Fibroblast of lung (primary cell): Measurements from ENCODE around the gene CYP4F11. TPM values are rescaled to one million over a fixed set of nuclear protein-coding genes. Genes with fewer than 3 reads are reported as not detected.

Experiments
- DNase-seq, 2 donors: peaks; one replicate each; pipeline versions ENCODE4 v3.0.0 to v3.0.0-alpha.2; 2010; ENCODE audit warnings: low read depth in 2 of 2
- H2AFZ ChIP-seq: 2 replicates; pipeline ENCODE4 v1.5.1; 2012; ENCODE audit warnings: low read length, control low read depth, inconsistent platforms
- H3K27ac ChIP-seq: 2 replicates; pipeline ENCODE4 v1.5.1; 2011; ENCODE audit warnings: low read length, control low read depth; ENCODE audit not compliant: insufficient read depth
- H3K27me3 ChIP-seq: 2 replicates; pipeline ENCODE4 v1.5.1; 2011; ENCODE audit warnings: mild to moderate bottlenecking, low read length; ENCODE audit not compliant: control insufficient read depth, insufficient read depth
- H3K36me3 ChIP-seq: 2 replicates; pipeline ENCODE4 v1.5.1; 2011; ENCODE audit warnings: low read length; ENCODE audit not compliant: control insufficient read depth, insufficient read depth
- H3K4me1 ChIP-seq: 2 replicates; pipeline ENCODE4 v1.5.1; 2011; ENCODE audit warnings: low read length; ENCODE audit not compliant: control insufficient read depth, insufficient read depth; ENCODE audit errors: extremely low read depth
- H3K4me2 ChIP-seq: 2 replicates; pipeline ENCODE4 v1.5.1; 2011; ENCODE audit warnings: low read length, control low read depth; ENCODE audit not compliant: insufficient read depth; ENCODE audit errors: extremely low read depth
- H3K4me3 ChIP-seq, 4 experiments: fragments of 200-600 bp in 1 of 4; sonication (generic) in 1 of 4; replicated peaks in 1 of 4; 2 replicates each; pipeline ENCODE4 v1.5.1; 2011 to 2016; ENCODE audit warnings: low read length in 4 of 4, low read depth in 3 of 4, mild to moderate bottlenecking in 3 of 4, control low read depth in 2 of 4, inconsistent platforms in 1 of 4, mixed read lengths in 1 of 4; ENCODE audit not compliant: insufficient read depth in 1 of 4; ENCODE audit errors: control extremely low read depth in 1 of 4
- H3K79me2 ChIP-seq: 2 replicates; pipeline ENCODE4 v1.5.1; 2012; ENCODE audit warnings: mild to moderate bottlenecking, low read length, inconsistent platforms; ENCODE audit not compliant: control insufficient read depth, insufficient read depth
- H3K9ac ChIP-seq: 2 replicates; pipeline ENCODE4 v1.5.1; 2011; ENCODE audit warnings: mild to moderate bottlenecking, low read length, control low read depth; ENCODE audit not compliant: insufficient read depth
- H3K9me3 ChIP-seq: 2 replicates; pipeline ENCODE4 v1.5.1; 2012; ENCODE audit warnings: low read depth, low read length; ENCODE audit not compliant: control insufficient read depth, insufficient read depth
- H4K20me1 ChIP-seq: 2 replicates; pipeline ENCODE4 v1.5.1; 2011; ENCODE audit warnings: low read length; ENCODE audit not compliant: control insufficient read depth, insufficient read depth; ENCODE audit errors: extremely low read depth
- CTCF ChIP-seq, 2 donors: IDR thresholded peaks in 1 of 2; conservative IDR thresholded peaks in 1 of 2; 1 replicate in 1 of 2; 2 replicates in 1 of 2; pipeline ENCODE4 v1.5.1; 2011 to 2012; ENCODE audit warnings: low read length in 2 of 2, control low read depth in 1 of 2, inconsistent platforms in 1 of 2, low read depth in 1 of 2, mild to moderate bottlenecking in 1 of 2
- EZH2 ChIP-seq: IDR thresholded peaks from 2 replicates; pipeline ENCODE4 v1.5.1; 2012; ENCODE audit warnings: low read length, control low read depth, mild to moderate bottlenecking; ENCODE audit errors: missing control alignments
- polyA plus RNA-seq, 2 donors: library from polyadenylated mRNA; depleted of rRNA in 1 of 2; stranded (reverse) in 1 of 2; unstranded in 1 of 2; fragments of >200 nt; gene quantifications; 2 replicates each; pipeline ENCODE4 v1.2.1, GENCODE V29; 2011 to 2012; ENCODE audit warnings: missing spikeins in 1 of 2
- total RNA-seq: library from RNA; depleted of rRNA; stranded (reverse); fragments of >200 nt; gene quantifications from 2 replicates; pipeline ENCODE4 v1.2.1, GENCODE V29; 2014

The CYP4F11 gene
- total and polyA plus RNA-seq, 2 donors (not counting 1 experiment from before 2014, with no cell fraction given): not detected

DNA sequence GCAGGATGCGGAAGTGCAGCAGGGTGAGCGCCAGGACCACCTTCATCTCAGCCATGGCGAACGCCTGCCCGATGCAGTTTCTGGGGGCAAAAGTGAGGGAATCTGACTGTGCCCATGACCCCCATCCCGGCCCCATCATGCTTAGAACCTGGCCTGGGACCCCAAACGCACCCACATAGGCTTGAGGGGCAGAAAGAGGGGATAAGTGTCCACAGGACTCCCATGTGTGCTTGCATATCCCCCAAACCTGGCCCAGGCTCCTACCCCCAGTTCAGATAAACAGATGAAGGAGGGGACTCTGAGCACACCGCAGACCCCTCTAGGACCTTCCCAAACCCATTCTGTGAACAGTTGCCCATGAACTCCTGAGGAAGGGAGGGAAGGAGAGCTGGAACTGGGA lies 20.5 kb downstream of the CYP4F11 start:
- Histone ChIP-seq H4K20me1 (no peaks in the 10 kb centered on the region), H3K27me3 (no peaks in the 10 kb centered on the region), H3K4me2 (no peak overlapping the region), H3K4me1 (no peaks in the 10 kb centered on the region), H3K36me3 (no peaks in the 10 kb centered on the region), H3K4me3 (no peak overlapping the region), H2AFZ (no peak overlapping the region), H3K79me2 (no peaks in the 10 kb centered on the region), H3K9ac (no peak overlapping the region), H3K9me3 (no peaks in the 10 kb centered on the region), H3K27ac (no peak overlapping the region)
- TF ChIP-seq CTCF (conservative IDR thresholded peaks at IDR 0.05 in 1 of 2, IDR thresholded peaks at IDR 0.05 in 1 of 2; ENCODE audit: low read depth in 1 of 2, low read length in 2 of 2) (no peak), EZH2 (no peak)
- no peak for DNase-seq

DNA sequence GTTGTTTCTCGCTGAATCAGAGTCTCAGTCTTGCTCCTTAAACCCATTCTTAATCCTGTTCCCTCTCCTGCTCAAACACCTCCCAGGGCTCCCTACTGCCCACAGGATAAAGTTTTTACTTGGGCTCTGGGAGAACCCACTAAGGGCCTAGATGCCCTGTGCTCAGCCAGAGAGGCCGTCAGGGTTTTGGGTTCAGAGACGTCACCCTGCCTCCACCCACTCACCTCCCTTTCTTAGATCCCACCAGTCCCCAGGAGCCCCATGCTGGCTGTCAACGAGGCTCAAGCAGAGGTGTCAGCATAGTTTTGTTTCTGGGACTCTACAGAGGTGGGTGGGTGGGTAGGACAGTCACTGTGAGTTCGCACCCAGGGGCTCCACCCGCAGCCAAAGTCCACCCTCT lies 20.9 kb downstream of the CYP4F11 start:
- Histone ChIP-seq H3K27me3 (no peaks in the 10 kb centered on the region), H2AFZ (no peak overlapping the region), H3K27ac (no peak overlapping the region), H3K79me2 (no peaks in the 10 kb centered on the region), H3K9ac (no peak overlapping the region), H4K20me1 (no peaks in the 10 kb centered on the region), H3K4me1 (no peaks in the 10 kb centered on the region), H3K9me3 (no peaks in the 10 kb centered on the region), H3K4me3 (no peak overlapping the region), H3K36me3 (no peaks in the 10 kb centered on the region), H3K4me2 (no peak overlapping the region)
- DNase-seq: no peak
- TF ChIP-seq EZH2: no peak
- TF ChIP-seq CTCF (conservative IDR thresholded peaks at IDR 0.05 in 1 of 2, IDR thresholded peaks at IDR 0.05 in 1 of 2; ENCODE audit: low read depth in 1 of 2, low read length in 2 of 2): no peak

GRCh38 chr19:15911599-15912235 lies 22.6 kb downstream of the CYP4F11 start:
- no peaks in the 10 kb centered on the region for H3K27me3 ChIP-seq
- H3K4me2 ChIP-seq: no peak overlapping the region
- no peak overlapping the region for H3K4me3 ChIP-seq
- TF ChIP-seq CTCF (conservative IDR thresholded peaks at IDR 0.05 in 1 of 2, IDR thresholded peaks at IDR 0.05 in 1 of 2; ENCODE audit: low read depth in 1 of 2, low read length in 2 of 2): no peak
- no peak for TF ChIP-seq EZH2
- no peaks in the 10 kb centered on the region for H3K4me1 ChIP-seq
- DNase-seq: no peak
- H3K79me2 ChIP-seq: no peaks in the 10 kb centered on the region
- H3K27ac ChIP-seq: no peak overlapping the region
- no peak overlapping the region for H3K9ac ChIP-seq
- H4K20me1 ChIP-seq: no peaks in the 10 kb centered on the region
- H2AFZ ChIP-seq: no peak overlapping the region
- H3K9me3 ChIP-seq: no peaks in the 10 kb centered on the region
- no peaks in the 10 kb centered on the region for H3K36me3 ChIP-seq
